Heart left ventricle (tissue), 16 donors: ENCODE results near the gene UBE2H. TPM values are rescaled to one million over a fixed set of nuclear protein-coding genes. Genes with fewer than 3 reads are reported as not detected.

Experiments
- ATAC-seq, 4 donors: fragments of 200-7000 bp; cut with Tn5 transposase; one replicate each; pipeline ENCODE4 v1.9.1; 2020 to 2022; ENCODE audit warnings: moderate library complexity in 4 of 4, mild to moderate bottlenecking in 3 of 4, moderate number of reproducible peaks in 1 of 4
- DNase-seq, 5 donors: peaks; one replicate each; pipeline ENCODE4 v3.0.0-alpha.2; 2020
- H3K27ac ChIP-seq, 12 donors: fragments of 200-600 bp; sonication (generic) in 4 of 12; one replicate each; pipeline versions ENCODE4 v1.5.0 to v1.8.0; 2016 to 2022; ENCODE audit warnings: mild to moderate bottlenecking in 2 of 12
- H3K27me3 ChIP-seq, 9 donors: fragments of 200-600 bp; sonication (generic) in 2 of 9; one replicate each; pipeline versions ENCODE4 v1.5.1 to v1.8.0; 2016 to 2022; ENCODE audit warnings: mild to moderate bottlenecking in 3 of 9
- H3K36me3 ChIP-seq, 9 donors: fragments of 200-600 bp; sonication (generic) in 2 of 9; one replicate each; pipeline versions ENCODE4 v1.5.0 to v1.8.0; 2018 to 2022; ENCODE audit warnings: mild to moderate bottlenecking in 2 of 9
- H3K4me1 ChIP-seq, 12 donors: fragments of 200-600 bp; sonication (generic) in 4 of 12; one replicate each; pipeline versions ENCODE4 v1.5.0 to v1.8.0; 2016 to 2022; ENCODE audit warnings: mild to moderate bottlenecking in 3 of 12
- H3K4me3 ChIP-seq, 12 donors: fragments of 200-600 bp; sonication (generic) in 4 of 12; one replicate each; pipeline versions ENCODE4 v1.5.0 to v1.8.0; 2017 to 2022; ENCODE audit warnings: mild to moderate bottlenecking in 9 of 12, moderate library complexity in 4 of 12
- H3K9me3 ChIP-seq, 12 donors: fragments of 200-600 bp; sonication (generic) in 4 of 12; one replicate each; pipeline versions ENCODE4 v1.5.0 to v1.8.0; 2016 to 2022; ENCODE audit warnings: mild to moderate bottlenecking in 1 of 12
- POLR2A ChIP-seq, 2 donors: fragments of 450-650 bp; IDR thresholded peaks; one replicate each; pipeline ENCODE4 v1.6.1; 2017; ENCODE audit warnings: antibody characterized with exemption in 2 of 2, mild to moderate bottlenecking in 2 of 2, moderate library complexity in 2 of 2
- WGBS, 4 donors: extraction: QIAGEN DNeasy Blood & Tissue Kit in 2 of 4; methylation state at CpG; one replicate each; pipeline versions ENCODE4 v1.1.5 to v1.1.7; 2013 to 2018; 5-methylcytosine and 5-hydroxymethylcytosine counted together
- intact Hi-C, 10 donors: fragments of 100-400 bp; cut with DNase I; formaldehyde crosslinking; loops; one replicate each; pipeline versions ENCODE4 v1.11.1 to v1.14.2; 2022
- polyA plus RNA-seq, 2 donors: library from polyadenylated mRNA; stranded (reverse); fragments of 200-250 nt; gene quantifications; one replicate each; pipeline ENCODE4 v1.2.3, GENCODE V29; 2013
- total RNA-seq, 9 donors: library from RNA; depleted of rRNA in 2 of 9; stranded (reverse); fragments of >200 nt in 2 of 9; fragmentation: NEBNext Ultra II Directional in 3 of 9; extraction: Animal tissue kit (Norgen Biotek cat#: 25700) in 3 of 9; gene quantifications; one replicate each; pipeline versions ENCODE4 v1.1.0 to v1.2.4, GENCODE V29; 2016 to 2023
- TF ChIP-seq, protein P1 (sequence below), 12 donors: fragments of 200-600 bp; sonication (generic) in 4 of 12; IDR thresholded peaks; one replicate each; pipeline versions ENCODE4 v1.5.0 to v1.8.0; 2018 to 2022; ENCODE audit warnings: antibody characterized with exemption in 12 of 12, mild to moderate bottlenecking in 5 of 12
- donor health status: ischemic (EF 13 %, LVEDD 7.1; RV severe dilation, severe dysfunction).
- donor health status: healthy with polysubstance abuse.
- donor health status: DM: no; HTN: yes; CAD: no.
- donor health status: DM: no; HTN: no; CAD: no.
- donor health status: ischemic (EF 25% LVEDD 6.9; RV normal size, moderate dysfunction).
- donor health status: ischemic (EF 25% LVEDD 5.7; RV mildly dilated, moderate dysfunction).
- donor health status: healthy.
- donor health status: DM: yes; HTN: yes; CAD: no.
- donor health status: ischemic (EF 35%, LVEDD 5.7; RV mildly dilated, moderate dysfunction).
- donor health status: nonischemic (EF 11% LVEDD 7.7; RV severe dilation, severe dysfunction).
- donor health status: DM: yes; HTN: yes; CAD: no.
- donor health status: PGD.
- donor health status: ischemic (EF 29% LVEDD 5.4; RV normal size, mild dysfunction).
- donor health status: nonischemic (EF 23%, LVEDD 6.1; RV moderate dilation, normal function).

The UBE2H gene
- total and polyA plus RNA-seq, 11 donors = 46.5 to 219 (median 112) TPM

DNA sequence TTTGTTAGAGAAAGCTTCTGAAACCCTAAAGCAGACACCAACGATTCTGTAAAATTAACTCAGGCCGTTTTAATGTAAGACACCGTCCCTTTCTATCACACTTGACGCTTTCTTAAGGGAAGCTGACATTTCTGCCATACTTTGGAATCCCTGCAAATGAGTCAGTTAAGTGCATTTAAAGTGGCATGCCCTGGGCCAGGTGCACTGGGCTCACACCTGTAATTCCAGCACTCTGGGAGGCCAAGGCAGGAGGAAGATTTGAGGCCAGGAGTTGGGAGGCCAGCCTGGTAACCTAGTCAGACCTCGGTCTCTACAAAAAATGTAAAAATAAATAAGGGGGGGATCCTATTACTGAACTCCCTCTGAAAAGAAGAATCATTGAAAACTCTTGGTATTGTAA is 4.4 kb downstream of the UBE2H start:
- 82 to 89% (median 89%) methylated on average over 5 of the region's 5 CpGs for WGBS, 4 donors
- no peak for ATAC-seq
- H3K27ac ChIP-seq = peak overlapping the region in 11 of 12 donors; percentile 93 to 99 (median 97)
- H3K36me3 ChIP-seq = peaks cover 0 to 11% (median 4%) of the 10 kb centered on the region in 9 donors
- intact Hi-C loops = loop anchor here in 6 of 10 donors (2.0 to 10.0 kb wide), 4 partner anchors 36 to 118 kb away; no protein-coding TSS in a partner anchor
- peaks cover 7 to 54% (median 33%) of the 10 kb centered on the region in 12 donors for H3K4me1 ChIP-seq
- DNase-seq = no peak
- no peaks in the 10 kb centered on the region for H3K27me3 ChIP-seq
- TF ChIP-seq POLR2A (IDR thresholded peaks at IDR 0.05) = no peak
- TF ChIP-seq, protein P1, sequence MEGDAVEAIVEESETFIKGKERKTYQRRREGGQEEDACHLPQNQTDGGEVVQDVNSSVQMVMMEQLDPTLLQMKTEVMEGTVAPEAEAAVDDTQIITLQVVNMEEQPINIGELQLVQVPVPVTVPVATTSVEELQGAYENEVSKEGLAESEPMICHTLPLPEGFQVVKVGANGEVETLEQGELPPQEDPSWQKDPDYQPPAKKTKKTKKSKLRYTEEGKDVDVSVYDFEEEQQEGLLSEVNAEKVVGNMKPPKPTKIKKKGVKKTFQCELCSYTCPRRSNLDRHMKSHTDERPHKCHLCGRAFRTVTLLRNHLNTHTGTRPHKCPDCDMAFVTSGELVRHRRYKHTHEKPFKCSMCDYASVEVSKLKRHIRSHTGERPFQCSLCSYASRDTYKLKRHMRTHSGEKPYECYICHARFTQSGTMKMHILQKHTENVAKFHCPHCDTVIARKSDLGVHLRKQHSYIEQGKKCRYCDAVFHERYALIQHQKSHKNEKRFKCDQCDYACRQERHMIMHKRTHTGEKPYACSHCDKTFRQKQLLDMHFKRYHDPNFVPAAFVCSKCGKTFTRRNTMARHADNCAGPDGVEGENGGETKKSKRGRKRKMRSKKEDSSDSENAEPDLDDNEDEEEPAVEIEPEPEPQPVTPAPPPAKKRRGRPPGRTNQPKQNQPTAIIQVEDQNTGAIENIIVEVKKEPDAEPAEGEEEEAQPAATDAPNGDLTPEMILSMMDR (IDR thresholded peaks at IDR 0.05) = no peak
- no peaks in the 10 kb centered on the region for H3K9me3 ChIP-seq
- peak overlapping the region in 3 of 12 donors; percentile 85 to 89 (median 89) for H3K4me3 ChIP-seq

DNA sequence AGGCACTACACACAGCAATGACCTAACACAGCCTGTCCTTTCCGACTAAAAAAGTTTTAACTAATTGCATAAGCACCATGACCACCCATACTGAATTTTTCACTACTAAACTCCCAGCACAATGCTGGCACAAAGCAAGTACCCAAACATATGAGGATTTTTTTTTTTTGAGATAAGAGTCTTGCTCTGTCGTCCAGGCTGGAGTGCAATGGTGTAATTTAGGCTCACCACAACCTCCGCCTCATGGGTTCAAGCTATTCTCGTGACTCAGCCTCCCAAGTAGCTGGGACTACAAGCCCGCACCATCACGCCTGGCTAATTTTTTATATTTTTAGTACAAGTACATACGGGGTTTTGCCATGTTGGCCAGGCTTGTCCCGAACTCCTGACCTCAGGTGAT is 5.1 kb downstream of the UBE2H start:
- 40 to 54% (median 52%) methylated on average over 8 of the region's 8 CpGs for WGBS, 4 donors
- Histone ChIP-seq H3K27ac (peak overlapping the region in 8 of 12 donors; percentile 3 to 99 (median 96)), H3K4me1 (peaks cover 7 to 54% (median 33%) of the 10 kb centered on the region in 12 donors), H3K36me3 (peaks cover 0 to 14% (median 5%) of the 10 kb centered on the region in 9 donors), H3K4me3 (no peak overlapping the region), H3K9me3 (no peaks in the 10 kb centered on the region), H3K27me3 (no peaks in the 10 kb centered on the region)
- intact Hi-C loops = loop anchor here in 6 of 10 donors (2.0 to 10.0 kb wide), 4 partner anchors 35 to 117 kb away; no protein-coding TSS in a partner anchor
- ATAC-seq (no peak), DNase-seq (no peak)
- TF ChIP-seq POLR2A (IDR thresholded peaks at IDR 0.05) = no peak
- TF ChIP-seq, protein P1 (IDR thresholded peaks at IDR 0.05) = no peak

DNA sequence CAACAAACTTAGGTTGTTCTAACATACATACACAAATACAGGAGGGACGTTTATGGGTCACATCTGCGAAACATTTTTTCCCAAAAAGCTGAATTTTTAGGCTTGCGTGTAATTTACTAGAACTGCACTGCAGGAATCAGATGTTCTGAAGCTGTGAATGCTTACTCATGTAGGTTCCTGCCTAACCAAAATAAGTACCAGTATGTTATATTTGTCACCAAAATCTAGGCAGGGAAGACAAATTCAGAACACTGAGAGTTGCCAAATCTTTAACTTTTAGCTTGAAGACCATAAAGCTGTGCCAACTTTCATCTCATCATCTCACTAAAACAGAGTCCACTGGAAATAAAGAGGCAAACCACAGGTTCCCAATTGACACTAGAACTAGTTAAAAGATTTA is 5.7 kb downstream of the UBE2H start:
- H3K27ac ChIP-seq = peak overlapping the region in 4 of 12 donors; percentile 20 to 99 (median 98)
- H3K4me3 ChIP-seq = no peak overlapping the region
- intact Hi-C loops = loop anchor here in 4 of 10 donors (5.0 to 10.0 kb wide), 3 partner anchors 35 to 102 kb away; no protein-coding TSS in a partner anchor
- no peak for ATAC-seq
- no peak for DNase-seq
- H3K4me1 ChIP-seq = peaks cover 7 to 54% (median 33%) of the 10 kb centered on the region in 12 donors
- H3K36me3 ChIP-seq = peaks cover 0 to 19% (median 8%) of the 10 kb centered on the region in 9 donors
- no peaks in the 10 kb centered on the region for H3K27me3 ChIP-seq
- 70 to 77% (median 74%) methylated on average over 3 of the region's 3 CpGs for WGBS, 4 donors
- H3K9me3 ChIP-seq = no peaks in the 10 kb centered on the region
- TF ChIP-seq, protein P1 (IDR thresholded peaks at IDR 0.05) = no peak
- no peak for TF ChIP-seq POLR2A (IDR thresholded peaks at IDR 0.05)

DNA sequence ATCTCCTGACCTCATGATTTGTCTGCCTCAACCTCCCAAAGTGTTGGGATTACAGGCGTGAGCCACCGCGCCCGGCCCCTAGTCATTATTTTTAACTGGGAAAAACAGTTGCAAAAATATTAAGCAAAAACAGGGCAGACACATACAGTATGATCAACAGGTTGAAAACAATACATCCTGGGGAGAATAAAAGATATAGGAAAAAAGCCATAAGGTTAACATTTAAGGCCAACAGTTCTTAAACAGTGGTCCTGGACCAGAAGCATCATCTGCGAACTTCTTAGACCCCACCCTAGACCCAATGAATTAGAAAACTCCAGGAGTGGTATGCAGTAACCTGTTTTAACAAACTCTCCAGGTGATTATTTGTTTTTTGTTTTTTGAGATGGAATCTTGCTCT is 6.5 kb downstream of the UBE2H start:
- Histone ChIP-seq H3K4me1 (peaks cover 7 to 55% (median 35%) of the 10 kb centered on the region in 12 donors), H3K27ac (peak overlapping the region in 1 of 12 donors; percentile 97), H3K4me3 (no peak overlapping the region), H3K36me3 (peaks cover 0 to 19% (median 10%) of the 10 kb centered on the region in 9 donors), H3K27me3 (no peaks in the 10 kb centered on the region), H3K9me3 (no peaks in the 10 kb centered on the region)
- WGBS, 4 donors = 96 to 99% (median 98%) methylated on average over 5 of the region's 5 CpGs
- DNase-seq (no peak), ATAC-seq (no peak)
- no peak for TF ChIP-seq POLR2A (IDR thresholded peaks at IDR 0.05)
- TF ChIP-seq, protein P1 (IDR thresholded peaks at IDR 0.05) = no peak
- intact Hi-C loops = loop anchor here in 4 of 10 donors (5.0 to 10.0 kb wide), 3 partner anchors 34 to 101 kb away; no protein-coding TSS in a partner anchor
